ENCODE data around the gene DOCK10.

DNA sequence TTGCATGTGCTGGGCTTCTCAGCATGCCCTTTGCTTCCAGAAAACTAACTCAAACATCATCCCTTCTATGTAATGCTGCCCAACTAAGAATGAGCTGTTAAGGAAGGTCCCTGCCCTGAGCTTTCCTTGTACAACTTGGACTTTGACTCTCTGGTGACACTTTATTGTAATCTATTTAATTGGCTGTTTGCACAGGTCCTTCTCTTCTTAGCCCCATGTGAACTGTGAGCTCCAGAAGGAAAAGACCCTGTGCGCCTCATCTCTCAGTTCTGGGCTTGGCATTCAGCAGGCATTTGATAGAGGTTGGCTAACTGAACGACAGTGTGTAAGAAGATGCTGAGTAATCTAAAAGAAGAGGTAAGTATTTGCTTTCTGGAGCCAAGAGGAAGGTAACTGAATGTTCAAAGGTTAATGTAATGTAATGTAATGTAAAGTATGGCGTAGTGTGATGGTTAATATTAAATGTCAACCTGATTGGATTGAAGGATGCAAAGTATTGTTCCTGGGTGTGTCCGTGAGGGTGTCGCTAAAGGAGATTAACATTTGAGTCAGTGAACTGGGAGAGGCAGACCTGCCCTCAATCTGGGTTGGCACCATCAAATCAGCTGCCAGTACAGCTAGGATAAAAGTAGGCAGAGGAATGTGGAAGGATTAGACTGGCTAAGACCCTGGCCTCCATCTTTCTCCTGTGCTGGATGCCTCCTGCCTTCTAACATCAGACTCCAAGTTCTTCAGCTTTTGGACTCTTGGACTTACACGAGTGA, 265.3 kb downstream of the DOCK10 start:
- TF ChIP-seq, protein P1, sequence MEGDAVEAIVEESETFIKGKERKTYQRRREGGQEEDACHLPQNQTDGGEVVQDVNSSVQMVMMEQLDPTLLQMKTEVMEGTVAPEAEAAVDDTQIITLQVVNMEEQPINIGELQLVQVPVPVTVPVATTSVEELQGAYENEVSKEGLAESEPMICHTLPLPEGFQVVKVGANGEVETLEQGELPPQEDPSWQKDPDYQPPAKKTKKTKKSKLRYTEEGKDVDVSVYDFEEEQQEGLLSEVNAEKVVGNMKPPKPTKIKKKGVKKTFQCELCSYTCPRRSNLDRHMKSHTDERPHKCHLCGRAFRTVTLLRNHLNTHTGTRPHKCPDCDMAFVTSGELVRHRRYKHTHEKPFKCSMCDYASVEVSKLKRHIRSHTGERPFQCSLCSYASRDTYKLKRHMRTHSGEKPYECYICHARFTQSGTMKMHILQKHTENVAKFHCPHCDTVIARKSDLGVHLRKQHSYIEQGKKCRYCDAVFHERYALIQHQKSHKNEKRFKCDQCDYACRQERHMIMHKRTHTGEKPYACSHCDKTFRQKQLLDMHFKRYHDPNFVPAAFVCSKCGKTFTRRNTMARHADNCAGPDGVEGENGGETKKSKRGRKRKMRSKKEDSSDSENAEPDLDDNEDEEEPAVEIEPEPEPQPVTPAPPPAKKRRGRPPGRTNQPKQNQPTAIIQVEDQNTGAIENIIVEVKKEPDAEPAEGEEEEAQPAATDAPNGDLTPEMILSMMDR (tag by site-specific recombination; IDR thresholded peaks at IDR 0.05), result no peak
- TF ChIP-seq, protein P2, sequence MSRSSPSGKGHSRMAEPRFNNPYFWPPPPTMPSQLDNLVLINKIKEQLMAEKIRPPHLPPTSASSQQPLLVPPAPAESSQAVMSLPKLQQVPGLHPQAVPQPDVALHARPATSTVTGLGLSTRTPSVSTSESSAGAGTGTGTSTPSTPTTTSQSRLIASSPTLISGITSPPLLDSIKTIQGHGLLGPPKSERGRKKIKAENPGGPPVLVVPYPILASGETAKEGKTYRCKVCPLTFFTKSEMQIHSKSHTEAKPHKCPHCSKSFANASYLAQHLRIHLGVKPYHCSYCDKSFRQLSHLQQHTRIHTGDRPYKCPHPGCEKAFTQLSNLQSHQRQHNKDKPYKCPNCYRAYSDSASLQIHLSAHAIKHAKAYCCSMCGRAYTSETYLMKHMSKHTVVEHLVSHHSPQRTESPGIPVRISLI (tag by site-specific recombination; IDR thresholded peaks at IDR 0.05), result no peak
- TF ChIP-seq MEIS1 (CRISPR knock-in tag; IDR thresholded peaks at IDR 0.05; ENCODE audit: borderline replicate concordance), result no peak
- no peak for TF ChIP-seq ZNF184 (tag by site-specific recombination; IDR thresholded peaks at IDR 0.05)
